GM12891 (cell line): ENCODE data around the gene HACD2.

Source experiments
- PAX5 ChIP-seq: IDR thresholded peaks from 2 replicates; pipeline ENCODE4 v1.6.1; 2011; ENCODE audit warnings: low read length, moderate library complexity, mild to moderate bottlenecking; ENCODE audit not compliant: insufficient read depth, severe bottlenecking
- POLR2A ChIP-seq: IDR thresholded peaks from 2 replicates; pipeline ENCODE4 v1.6.1; 2011; ENCODE audit warnings: low read depth, low read length, control low read depth
- POLR2AphosphoS5 ChIP-seq: IDR thresholded peaks from 2 replicates; pipeline ENCODE4 v1.6.1; 2011; ENCODE audit warnings: low read depth, low read length, control low read depth
- POU2F2 ChIP-seq: IDR thresholded peaks from 2 replicates; pipeline ENCODE4 v1.6.1; 2011; ENCODE audit warnings: low read depth, mild to moderate bottlenecking, control low read depth, low read length, moderate library complexity
- SPI1 ChIP-seq: IDR thresholded peaks from 2 replicates; pipeline ENCODE4 v1.6.1; 2011; ENCODE audit warnings: low read depth, low read length, control low read depth
- TAF1 ChIP-seq: IDR thresholded peaks from 2 replicates; pipeline ENCODE4 v1.6.1; 2011; ENCODE audit warnings: low read depth, low read length, control low read depth

DNA sequence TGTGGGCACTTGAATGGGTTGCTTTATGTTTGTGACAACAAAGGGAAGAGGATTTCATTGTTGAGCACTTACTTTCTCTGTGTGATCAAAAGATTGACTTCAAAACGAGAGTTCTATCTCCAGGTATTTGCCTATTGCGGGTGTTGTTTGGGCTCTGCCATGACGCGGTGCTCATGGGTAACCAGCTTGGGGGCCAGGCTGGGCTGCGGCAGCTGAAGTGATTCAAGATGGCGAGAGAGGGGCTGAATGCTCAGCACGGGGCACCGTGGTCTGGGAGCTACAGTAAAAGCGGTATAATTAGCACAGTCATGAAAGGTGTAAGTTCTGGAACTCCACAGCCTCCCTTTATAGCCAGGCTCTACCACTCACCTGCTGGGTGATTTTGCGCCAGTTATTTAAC, 105.0 kb downstream of the HACD2 start:
- no peak for TF ChIP-seq POLR2A
- no peak for TF ChIP-seq POLR2AphosphoS5
- TF ChIP-seq TAF1, result no peak
- TF ChIP-seq SPI1, result no peak
- TF ChIP-seq POU2F2, result no peak
- no peak for TF ChIP-seq PAX5
